GM23248 (cell line): ENCODE results near the gene BCL2L11.

Experiments used
- EZH2 ChIP-seq: fragments of 200-600 bp; sonication (generic); IDR thresholded peaks from 2 replicates; pipeline ENCODE4 v1.6.1; 2018; ENCODE audit warnings: antibody characterized with exemption, mild to moderate bottlenecking; ENCODE audit not compliant: insufficient read depth, poor library complexity, severe bottlenecking
- EZH2phosphoT487 ChIP-seq: fragments of 200-600 bp; sonication (generic); IDR thresholded peaks from 2 replicates; pipeline ENCODE4 v1.6.1; 2018; ENCODE audit warnings: antibody characterized with exemption, moderate library complexity, mild to moderate bottlenecking, low read depth; ENCODE audit not compliant: insufficient read depth

GRCh38 chr2:111208639-111209038 lies 87.9 kb downstream of the BCL2L11 start:
- TF ChIP-seq EZH2: no peak
- TF ChIP-seq EZH2phosphoT487: no peak
